GM12878 (cell line): Measurements from ENCODE around the gene ZNF267. TPM values are rescaled to one million over a fixed set of nuclear protein-coding genes. Genes with fewer than 3 reads are reported as not detected.

Experiments
- ATAC-seq: fragments of 200-7000 bp; cut with Tn5 transposase; 3 replicates; pipeline ENCODE4 v1.9.1; 2020; ENCODE audit warnings: mild to moderate bottlenecking, moderate library complexity
- BruUV-seq: library from RNA; stranded (reverse); fragments of 400-500 nt; replicated peaks from 2 replicates; lab custom pipeline; 2021; lab: Mats Ljungman, UMichigan
- CTCF ChIA-PET: fragments of 300-600 bp; sonication (Branson Sonifier 250); formaldehyde crosslinking; extraction: SDS; loops from one replicate; lab custom pipeline; 2021; ENCODE audit warnings: inconsistent platforms; lab: Yijun Ruan, JAX
- POLR2A ChIA-PET: fragments of 350-600 bp; formaldehyde crosslinking; extraction: SDS; loops from one replicate; lab custom pipeline; 2021; ENCODE audit warnings: inconsistent platforms; lab: Charles Lee
- RAD21 ChIA-PET: fragments of 300-600 bp; sonication (Branson Sonifier 250); formaldehyde crosslinking; loops from one replicate; lab custom pipeline; 2023; ENCODE audit warnings: antibody characterized with exemption; ENCODE audit not compliant: unreplicated experiment; lab: Charles Lee
- SMC1A ChIA-PET: fragments of 300-600 bp; sonication (Branson Sonifier 250); formaldehyde crosslinking; loops from one replicate; lab custom pipeline; 2023; ENCODE audit not compliant: unreplicated experiment, uncharacterized antibody; lab: Charles Lee
- DNase-seq: peaks from one replicate; pipeline ENCODE4 v3.0.0-alpha.2; 2011; ENCODE audit warnings: low read depth, low spot score
- FAIRE-seq: peaks from 3 replicates; lab custom pipeline; 2011; peaks lifted over from hg19 to GRCh38; lab: Jason Lieb, UNC
- H2AFZ ChIP-seq: 2 replicates; pipeline ENCODE4 v1.6.0; 2011; ENCODE audit warnings: low read depth, low read length, control low read depth; ENCODE audit not compliant: control insufficient read depth
- H3K27ac ChIP-seq: 2 replicates; pipeline ENCODE4 v1.5.1; 2011; ENCODE audit warnings: control low read depth; ENCODE audit not compliant: control insufficient read depth, insufficient read depth
- H3K27me3 ChIP-seq, 2 experiments: replicated peaks in 1 of 2; 2 replicates each; pipeline versions ENCODE4 v1.6.0 to v1.6.1; 2011; ENCODE audit warnings: low read length in 1 of 2; ENCODE audit not compliant: control insufficient read depth in 2 of 2, insufficient read depth in 2 of 2
- H3K36me3 ChIP-seq, 2 experiments: 2 replicates each; pipeline ENCODE4 v1.5.1; 2011; ENCODE audit warnings: low read length in 1 of 2; ENCODE audit not compliant: control insufficient read depth in 2 of 2, insufficient read depth in 2 of 2
- H3K4me1 ChIP-seq: 2 replicates; pipeline ENCODE4 v1.6.1; 2011; ENCODE audit warnings: mild to moderate bottlenecking, low read length, moderate library complexity, mixed read lengths; ENCODE audit not compliant: control insufficient read depth, insufficient read depth
- H3K4me2 ChIP-seq: 2 replicates; pipeline ENCODE4 v1.6.0; 2011; ENCODE audit warnings: control low read depth; ENCODE audit not compliant: control insufficient read depth, insufficient read depth
- H3K4me3 ChIP-seq: fragments of 200-600 bp; sonication (generic); 2 replicates; pipeline ENCODE4 v1.5.1; 2016
- H3K79me2 ChIP-seq: 2 replicates; pipeline ENCODE4 v1.6.0; 2011; ENCODE audit warnings: low read length; ENCODE audit not compliant: control insufficient read depth, insufficient read depth
- H3K9ac ChIP-seq: 2 replicates; pipeline ENCODE4 v1.8.0; 2011; ENCODE audit warnings: low read length, control low read depth, mixed read lengths; ENCODE audit not compliant: control insufficient read depth, insufficient read depth
- H3K9me3 ChIP-seq: replicated peaks from 3 replicates; pipeline ENCODE4 v1.5.1; 2011; ENCODE audit warnings: mild to moderate bottlenecking, low read length; ENCODE audit not compliant: control insufficient read depth, insufficient read depth
- H4K20me1 ChIP-seq: 2 replicates; pipeline ENCODE4 v1.6.0; 2011; ENCODE audit not compliant: control insufficient read depth, insufficient read depth
- ATF3 ChIP-seq: IDR thresholded peaks from 2 replicates; pipeline ENCODE4 v1.6.1; 2011; ENCODE audit warnings: low read depth, mild to moderate bottlenecking, low read length, moderate library complexity, borderline replicate concordance; ENCODE audit errors: extremely low read depth
- BACH1 ChIP-seq: fragments of 450-650 bp; IDR thresholded peaks from 2 replicates; pipeline ENCODE4 v1.6.1; 2017; ENCODE audit warnings: mild to moderate bottlenecking, borderline replicate concordance
- ESRRA ChIP-seq: IDR thresholded peaks from 2 replicates; pipeline ENCODE4 v1.6.1; 2012; ENCODE audit warnings: mild to moderate bottlenecking, low read length, improper control_type of control experiment
- GABPA ChIP-seq: IDR thresholded peaks from 2 replicates; pipeline ENCODE4 v1.6.1; 2014; ENCODE audit warnings: antibody characterized with exemption, low read depth, mild to moderate bottlenecking, inconsistent platforms
- HCFC1 ChIP-seq: fragments of 150-350 bp; IDR thresholded peaks from 2 replicates; pipeline ENCODE4 v1.6.1; 2014; ENCODE audit warnings: low read length
- IKZF2 ChIP-seq, 2 experiments: fragments of 450-650 bp; IDR thresholded peaks; 2 replicates each; pipeline ENCODE4 v1.6.1; 2017; ENCODE audit warnings: mild to moderate bottlenecking in 2 of 2, moderate library complexity in 2 of 2
- NFIC ChIP-seq: IDR thresholded peaks from 2 replicates; pipeline ENCODE4 v1.6.1; 2012; ENCODE audit warnings: low read depth, mild to moderate bottlenecking, inconsistent platforms, low read length, moderate library complexity
- NR2F1 ChIP-seq: fragments of 450-650 bp; conservative IDR thresholded peaks from 2 replicates; pipeline ENCODE4 v1.6.1; 2017; ENCODE audit warnings: mild to moderate bottlenecking
- POLR2AphosphoS2 ChIP-seq: IDR thresholded peaks from 2 replicates; pipeline ENCODE4 v1.6.1; 2011; ENCODE audit warnings: low read depth, mild to moderate bottlenecking, low read length, improper control_type of control experiment, moderate library complexity
- SIN3A ChIP-seq: IDR thresholded peaks from 2 replicates; pipeline ENCODE4 v1.6.1; 2012; ENCODE audit warnings: low read depth, low read length, improper control_type of control experiment
- SREBF1 ChIP-seq: IDR thresholded peaks from 2 replicates; pipeline ENCODE4 v1.6.1; 2012; ENCODE audit warnings: mild to moderate bottlenecking, low read length
- STAT3 ChIP-seq: IDR thresholded peaks from 2 replicates; pipeline ENCODE4 v1.6.1; 2011; ENCODE audit warnings: low read depth, low read length, improper control_type of control experiment
- TAF1 ChIP-seq: IDR thresholded peaks from 2 replicates; pipeline ENCODE4 v1.6.1; 2011; ENCODE audit warnings: mild to moderate bottlenecking, low read depth, low read length, borderline replicate concordance
- ZNF384 ChIP-seq: IDR thresholded peaks from 2 replicates; pipeline ENCODE4 v1.6.1; 2012; ENCODE audit warnings: low read depth, mild to moderate bottlenecking, low read length, improper control_type of control experiment, borderline replicate concordance
- WGBS: methylation state at CpG from one replicate; pipeline ENCODE4 v1.1.6; 2016; ENCODE audit warnings: low lambda C conversion rate; ENCODE audit not compliant: insufficient replicate concordance, insufficient coverage; ENCODE audit errors: missing lambda C conversion rate; 5-methylcytosine and 5-hydroxymethylcytosine counted together
- in situ Hi-C: fragments of 300-500 bp; cut with MboI; formaldehyde crosslinking; loops from 9 replicates; pipeline ENCODE4 v1.14.3; 2018; ENCODE audit warnings: mixed read lengths
- intact Hi-C: fragments of 100-400 bp; cut with micrococcal nuclease; formaldehyde crosslinking; loops from one replicate; pipeline ENCODE4 v1.14.2; 2022; ENCODE audit not compliant: unreplicated experiment
- polyA plus RNA-seq, 11 experiments: library from polyadenylated mRNA; depleted of rRNA in 4 of 11; unstranded in 6 of 11; stranded (reverse) in 5 of 11; fragments of >200 nt; fragmentation: Nextera tagmentation in 4 of 11; fragmentation: Illumina TruSeq in 1 of 11; extraction: Ambion mirVana in 4 of 11; extraction: Trizol in 1 of 11; gene quantifications; 1 replicate in 1 of 11; 2 replicates in 10 of 11; pipeline versions ENCODE4 v1.2.1 to v1.2.3, GENCODE V29; 2011 to 2016; ENCODE audit warnings: inconsistent platforms in 2 of 11, missing spikeins in 2 of 11, low read depth in 1 of 11
- total RNA-seq, 4 experiments: library from RNA; depleted of rRNA in 3 of 4; stranded (reverse); fragments of >200 nt in 3 of 4; fragmentation: Illumina TruSeq in 1 of 4; extraction: Trizol in 1 of 4; gene quantifications; 2 replicates each; pipeline versions ENCODE4 v1.2.1 to v1.2.3, GENCODE V29; 2013 to 2021
- TF ChIP-seq, protein P1 (sequence below): fragments of 450-650 bp; IDR thresholded peaks from 2 replicates; pipeline ENCODE4 v1.6.1; 2017; ENCODE audit warnings: low read depth, mild to moderate bottlenecking, moderate library complexity
- TF ChIP-seq, protein P2 (sequence below): fragments of 450-650 bp; IDR thresholded peaks from 2 replicates; pipeline ENCODE4 v1.6.1; 2016; ENCODE audit warnings: mild to moderate bottlenecking, moderate library complexity, borderline replicate concordance

ZNF267 gene
- total and polyA plus RNA-seq, 10 of the 15 experiments (the other 5 are each of a cell fraction or from before 2014, with no cell fraction given), result 16.3 to 54.6 (median 29.6) TPM

GRCh38 chr16:31874366-31875111 lies 932 bp downstream of the ZNF267 start:
- SMC1A ChIA-PET, result interaction anchor here (1.2 to 2.0 kb wide), 3 partner anchors 16 to 733 kb away, joined by 3 to 4 read pairs (median 3); partner anchors contain the start of gene RUSF1
- in situ Hi-C loops, result loop anchor here (5.0 to 25.0 kb wide), 12 partner anchors 60 to 1787 kb away; partner anchors contain the start of genes CFAP119, FBRS, ITGAL and ITGAX
- under 1% methylated on average over 14 of the region's 14 CpGs for WGBS
- RAD21 ChIA-PET, result interaction anchor here (1.3 to 1.6 kb wide), 2 partner anchors 160 to 161 kb away, joined by 4 read pairs; a partner anchor contains a TSS
- CTCF ChIA-PET, result interaction anchor here (0.6 to 9.6 kb wide), 4 partner anchors 16 to 541 kb away, joined by 3 to 92 read pairs (median 5); no protein-coding TSS in a partner anchor
- Histone ChIP-seq H3K4me3 (peak overlapping the region; percentile 94), H4K20me1 (peaks cover 4% of the 10 kb centered on the region; the same call in 1 of the 2 replicates), H2AFZ (no peak overlapping the region), H3K9me3 (peaks cover 2% of the 10 kb centered on the region; the same call in 2 of the 3 replicates), H3K27me3 (no peaks in the 10 kb centered on the region), H3K9ac (peak overlapping the region; percentile 97), H3K79me2 (peaks cover 62% of the 10 kb centered on the region), H3K4me1 (peaks cover 27% of the 10 kb centered on the region), H3K4me2 (peak overlapping the region; percentile 77), H3K27ac (peak overlapping the region; percentile 99), H3K36me3 (peaks cover 0 to 13% of the 10 kb centered on the region in 2 experiments; a peak in 3 of 4 replicates)
- ATAC-seq (peak; percentile 66), FAIRE-seq (peak; percentile 68), DNase-seq (peak; percentile 82)
- intact Hi-C loops, result loop anchor here (5.0 to 10.0 kb wide), 5 partner anchors 172 to 920 kb away; partner anchors contain the start of genes FUS, ITGAX, KAT8 and SETD1A
- POLR2A ChIA-PET, result interaction anchor here (0.8 to 3.0 kb wide), 4 partner anchors 174 to 925 kb away, joined by 5 to 20 read pairs (median 7); partner anchors contain the start of gene ARMC5
- BruUV-seq, result no TSS peak
- TF ChIP-seq IKZF2 (IDR thresholded peaks at IDR 0.05) (peak; percentile 96), ESRRA (no peak), GABPA (0 out of 2 replicates have a peak, but pooled peaks have one; percentile 49), ATF3 (no peak), STAT3 (peak; percentile 71), HCFC1 (no peak), POLR2AphosphoS2 (no peak), SREBF1 (no peak), NR2F1 (peak; percentile 42), BACH1 (peak; percentile 64; the same call in 1 of the 2 replicates), NFIC (peak; percentile 88), TAF1 (no peak; the same call in 1 of the 2 replicates), ZNF384 (no peak), SIN3A (0 out of 2 replicates have a peak, but pooled peaks have one; percentile 27)
- TF ChIP-seq, protein P1, sequence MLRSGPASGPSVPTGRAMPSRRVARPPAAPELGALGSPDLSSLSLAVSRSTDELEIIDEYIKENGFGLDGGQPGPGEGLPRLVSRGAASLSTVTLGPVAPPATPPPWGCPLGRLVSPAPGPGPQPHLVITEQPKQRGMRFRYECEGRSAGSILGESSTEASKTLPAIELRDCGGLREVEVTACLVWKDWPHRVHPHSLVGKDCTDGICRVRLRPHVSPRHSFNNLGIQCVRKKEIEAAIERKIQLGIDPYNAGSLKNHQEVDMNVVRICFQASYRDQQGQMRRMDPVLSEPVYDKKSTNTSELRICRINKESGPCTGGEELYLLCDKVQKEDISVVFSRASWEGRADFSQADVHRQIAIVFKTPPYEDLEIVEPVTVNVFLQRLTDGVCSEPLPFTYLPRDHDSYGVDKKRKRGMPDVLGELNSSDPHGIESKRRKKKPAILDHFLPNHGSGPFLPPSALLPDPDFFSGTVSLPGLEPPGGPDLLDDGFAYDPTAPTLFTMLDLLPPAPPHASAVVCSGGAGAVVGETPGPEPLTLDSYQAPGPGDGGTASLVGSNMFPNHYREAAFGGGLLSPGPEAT, result peak; percentile 99
- TF ChIP-seq, protein P2, sequence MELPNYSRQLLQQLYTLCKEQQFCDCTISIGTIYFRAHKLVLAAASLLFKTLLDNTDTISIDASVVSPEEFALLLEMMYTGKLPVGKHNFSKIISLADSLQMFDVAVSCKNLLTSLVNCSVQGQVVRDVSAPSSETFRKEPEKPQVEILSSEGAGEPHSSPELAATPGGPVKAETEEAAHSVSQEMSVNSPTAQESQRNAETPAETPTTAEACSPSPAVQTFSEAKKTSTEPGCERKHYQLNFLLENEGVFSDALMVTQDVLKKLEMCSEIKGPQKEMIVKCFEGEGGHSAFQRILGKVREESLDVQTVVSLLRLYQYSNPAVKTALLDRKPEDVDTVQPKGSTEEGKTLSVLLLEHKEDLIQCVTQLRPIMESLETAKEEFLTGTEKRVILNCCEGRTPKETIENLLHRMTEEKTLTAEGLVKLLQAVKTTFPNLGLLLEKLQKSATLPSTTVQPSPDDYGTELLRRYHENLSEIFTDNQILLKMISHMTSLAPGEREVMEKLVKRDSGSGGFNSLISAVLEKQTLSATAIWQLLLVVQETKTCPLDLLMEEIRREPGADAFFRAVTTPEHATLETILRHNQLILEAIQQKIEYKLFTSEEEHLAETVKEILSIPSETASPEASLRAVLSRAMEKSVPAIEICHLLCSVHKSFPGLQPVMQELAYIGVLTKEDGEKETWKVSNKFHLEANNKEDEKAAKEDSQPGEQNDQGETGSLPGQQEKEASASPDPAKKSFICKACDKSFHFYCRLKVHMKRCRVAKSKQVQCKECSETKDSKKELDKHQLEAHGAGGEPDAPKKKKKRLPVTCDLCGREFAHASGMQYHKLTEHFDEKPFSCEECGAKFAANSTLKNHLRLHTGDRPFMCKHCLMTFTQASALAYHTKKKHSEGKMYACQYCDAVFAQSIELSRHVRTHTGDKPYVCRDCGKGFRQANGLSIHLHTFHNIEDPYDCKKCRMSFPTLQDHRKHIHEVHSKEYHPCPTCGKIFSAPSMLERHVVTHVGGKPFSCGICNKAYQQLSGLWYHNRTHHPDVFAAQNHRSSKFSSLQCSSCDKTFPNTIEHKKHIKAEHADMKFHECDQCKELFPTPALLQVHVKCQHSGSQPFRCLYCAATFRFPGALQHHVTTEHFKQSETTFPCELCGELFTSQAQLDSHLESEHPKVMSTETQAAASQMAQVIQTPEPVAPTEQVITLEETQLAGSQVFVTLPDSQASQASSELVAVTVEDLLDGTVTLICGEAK, result peak; percentile 45; the same call in 1 of the 2 replicates
